22Rv1 (cell line): ENCODE results near the gene ILKAP.

Source experiments
- CTCF ChIP-seq: fragments of 450-650 bp; IDR thresholded peaks from 2 replicates; pipeline ENCODE4 v1.5.1; 2017; ENCODE audit warnings: mild to moderate bottlenecking
- ZFX ChIP-seq: fragments of 450-650 bp; IDR thresholded peaks from 2 replicates; pipeline ENCODE4 v1.6.1; 2017; ENCODE audit warnings: antibody characterized with exemption, borderline replicate concordance

DNA sequence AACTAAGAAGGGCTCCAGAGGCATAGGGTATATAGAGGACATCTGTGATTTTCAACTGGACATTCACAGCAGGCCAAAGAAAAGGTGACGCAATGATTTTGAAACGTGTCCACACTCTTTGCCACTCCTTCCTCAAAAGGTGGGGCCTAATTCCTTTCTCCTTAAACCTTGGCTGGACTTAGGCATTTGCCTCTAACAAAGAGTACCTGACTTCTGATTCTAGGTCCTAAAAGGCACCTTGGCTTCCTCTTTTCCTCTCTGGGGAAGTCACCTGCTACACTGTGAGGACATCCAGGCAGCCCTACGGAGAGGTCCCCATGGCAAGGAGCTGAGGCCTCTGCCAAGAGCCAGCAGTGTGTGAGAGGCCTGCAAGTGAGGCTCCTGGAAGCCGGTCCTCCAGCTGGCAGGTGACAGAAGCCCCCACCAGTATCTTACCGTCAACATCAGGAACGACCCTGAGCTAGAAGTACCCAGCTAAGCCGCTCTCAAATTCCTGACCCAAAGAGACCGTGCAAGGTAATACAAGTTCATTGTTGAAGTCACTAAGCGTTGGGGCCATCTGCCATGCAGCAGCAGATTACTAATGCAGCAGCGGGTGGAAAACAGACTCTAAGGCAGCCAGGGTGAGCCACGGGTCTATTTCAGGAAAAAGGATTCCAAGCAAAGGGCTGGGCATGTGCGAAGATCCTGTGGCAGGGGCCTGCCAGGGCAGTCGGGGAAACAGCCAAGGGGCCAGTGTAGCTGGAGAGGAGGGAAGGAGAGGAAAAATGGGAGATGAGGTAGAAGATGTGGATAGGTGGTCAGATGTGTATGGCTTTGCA is 43.7 kb upstream of the ILKAP start:
- TF ChIP-seq CTCF (no peak), ZFX (no peak)
